Effector CD4-positive, alpha-beta T cell (primary cell): ENCODE measurements around the gene PPP1R2.
A peak's percentile ranks its signal among the peaks of the same experiment; 100 is the strongest.
"Not testable (repeated sequence)": the region's sequence is repeated elsewhere in the genome, so short reads cannot be mapped to it uniquely, and the experiment has no call there.

Experiments
- DNase-seq: peaks from one replicate; pipeline ENCODE4 v3.0.0-alpha.2; 2020

The PPP1R2 gene

GRCh38 chr3:195535293-195535692 is 7.8 kb downstream of the PPP1R2 start:
- DNase-seq, result no peak

GRCh38 chr3:195532834-195533233 is 10.3 kb downstream of the PPP1R2 start:
- DNase-seq, result no peak

GRCh38 chr3:195532345-195532744 is 10.8 kb downstream of the PPP1R2 start:
- no peak for DNase-seq

GRCh38 chr3:195531683-195532082 is 11.4 kb downstream of the PPP1R2 start:
- no peak for DNase-seq

GRCh38 chr3:195526492-195526891 is 16.6 kb downstream of the PPP1R2 start:
- DNase-seq, result no peak

- DNase-seq, result peak; percentile 6
Measured at GRCh38 chr3:195524171-195524896, 18.8 kb downstream of the PPP1R2 start.

GRCh38 chr3:195522254-195523023 is 20.7 kb downstream of the PPP1R2 start:
- peak; percentile 44 for DNase-seq

GRCh38 chr3:195517030-195517429 is 26.1 kb downstream of the PPP1R2 start:
- DNase-seq, result no peak

- DNase-seq, result not testable (repeated sequence)
Measured at GRCh38 chr3:195514610-195515235, 28.4 kb downstream of the PPP1R2 start.

- DNase-seq, result no peak
Measured at GRCh38 chr3:195512798-195513345, 30.3 kb downstream of the PPP1R2 start.

GRCh38 chr3:195511136-195511535 is 32.0 kb downstream of the PPP1R2 start:
- DNase-seq, result no peak

GRCh38 chr3:195508185-195508584 is 34.9 kb downstream of the PPP1R2 start:
- no peak for DNase-seq

- no peak for DNase-seq
Measured at GRCh38 chr3:195475614-195476013, 67.5 kb downstream of the PPP1R2 start.

- DNase-seq, result not testable (repeated sequence)
Measured at GRCh38 chr3:195475116-195475515, 68.0 kb downstream of the PPP1R2 start.

GRCh38 chr3:195468841-195469240 is 74.3 kb downstream of the PPP1R2 start:
- DNase-seq, result no peak

- no peak for DNase-seq
Measured at GRCh38 chr3:195468391-195468776, 74.7 kb downstream of the PPP1R2 start.

- DNase-seq, result no peak
Measured at GRCh38 chr3:195467641-195468390, 75.3 kb downstream of the PPP1R2 start.

GRCh38 chr3:195466251-195466650 is 76.9 kb downstream of the PPP1R2 start:
- no peak for DNase-seq
